SW480 (cell line): ENCODE data around the gene RTP2.

Source experiments
- DNase-seq: peaks from one replicate; pipeline ENCODE4 v3.0.0-alpha.2; 2016; ENCODE audit warnings: low spot score

RTP2 gene

DNA sequence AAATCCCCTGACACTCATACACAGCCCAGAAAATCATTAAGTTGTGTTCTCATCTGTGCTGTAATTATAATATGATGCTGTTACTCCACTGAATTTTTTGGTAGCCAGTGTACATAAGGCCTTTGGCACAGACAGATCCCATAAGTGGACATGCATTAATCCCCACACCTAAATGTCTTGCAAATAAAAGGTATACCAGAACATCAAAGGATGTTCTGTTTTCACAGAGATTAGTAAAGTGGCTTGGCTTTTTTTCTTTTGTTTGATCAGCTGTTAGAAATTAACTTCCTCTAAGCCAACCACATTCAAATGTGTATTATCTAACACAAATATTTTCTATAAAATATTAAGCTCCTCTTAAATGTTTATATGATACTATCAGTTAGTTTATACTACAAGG, 34.8 kb downstream of the RTP2 start:
- peak; percentile 35 for DNase-seq

DNA sequence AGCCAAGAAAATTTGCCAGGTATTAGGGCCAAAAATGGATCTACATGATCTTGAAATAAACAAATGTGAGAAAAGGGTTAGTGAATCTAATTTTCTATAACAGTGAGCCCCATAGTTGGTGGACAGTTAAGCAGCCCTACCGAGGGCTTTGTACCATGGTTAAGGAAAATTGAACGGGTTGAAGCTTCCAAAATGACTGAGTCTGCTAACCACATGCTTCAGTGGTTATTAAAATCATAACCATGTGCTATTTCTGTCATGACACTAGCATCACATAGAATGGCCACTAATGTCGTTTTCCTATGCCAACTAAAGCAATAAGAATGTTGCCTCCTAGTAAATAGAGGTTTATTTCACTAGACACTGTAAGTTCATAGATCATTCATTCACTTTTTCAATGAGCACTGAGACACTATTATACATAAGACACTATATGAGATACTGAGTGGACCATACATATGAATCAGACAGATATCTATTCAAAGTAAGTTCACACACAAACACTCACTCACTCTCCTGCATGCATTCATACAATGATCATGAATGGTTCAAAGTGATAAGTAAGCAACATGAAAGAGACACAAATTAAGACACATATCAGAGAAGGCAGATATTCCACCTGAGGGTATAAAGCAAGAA, 36.5 kb downstream of the RTP2 start:
- DNase-seq: no peak

GRCh38 chr3:187665010-187665409, 37.3 kb downstream of the RTP2 start:
- no peak for DNase-seq

- no peak for DNase-seq
These were observed 39.4 kb downstream of the RTP2 start for GRCh38 chr3:187662848-187663409.

DNA sequence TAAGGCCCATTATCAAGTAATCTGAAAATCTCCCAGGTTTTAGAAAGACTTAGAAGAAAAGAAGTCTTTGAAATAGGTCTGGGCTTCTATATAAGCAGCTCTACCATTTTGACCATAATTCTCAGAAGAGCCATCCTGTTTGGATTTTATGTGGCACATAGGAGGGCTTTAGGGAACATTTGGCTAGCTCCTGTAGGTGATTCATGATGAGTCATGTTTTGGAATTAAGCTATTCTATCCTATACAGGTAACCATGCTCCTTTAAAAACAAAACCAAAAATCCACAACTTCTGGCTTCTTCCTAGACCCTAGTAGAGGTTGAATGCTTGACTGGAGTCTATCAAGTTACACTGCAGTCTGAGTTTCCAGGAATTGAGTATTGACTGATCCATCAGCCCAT, 41.1 kb downstream of the RTP2 start:
- peak; percentile 37 for DNase-seq

- no peak for DNase-seq
These were observed 51.1 kb downstream of the RTP2 start for GRCh38 chr3:187651282-187651681.
